ENCODE results near the gene FAM118A.
"Not testable (repeated sequence)": the region's sequence is repeated elsewhere in the genome, so short reads cannot be mapped to it uniquely, and the experiment has no call there.

FAM118A gene

GRCh38 chr22:45309422-45310227, at the start of gene FAM118A:
FAM118A (plus strand) TSS chr22:45309934; CDS start chr22:45322380, 12,446 bp downstream.
- peak; percentile 93 to 96 for DNase-seq

- DNase-seq = not testable (repeated sequence)
Measured at GRCh38 chr22:45260395-45260759, 49.4 kb upstream of the FAM118A start.

GRCh38 chr22:45261407-45262088, 48.2 kb upstream of the FAM118A start:
- DNase-seq = no peak

- peak in 1 of 2 donors; percentile 39 for DNase-seq
Measured at GRCh38 chr22:45262195-45262930, 47.4 kb upstream of the FAM118A start.

GRCh38 chr22:45262931-45263462, 46.7 kb upstream of the FAM118A start:
- no peak for DNase-seq

GRCh38 chr22:45263463-45264269, 46.1 kb upstream of the FAM118A start:
- peak in 1 of 2 donors; percentile 72 for DNase-seq

- DNase-seq = no peak
Measured at GRCh38 chr22:45265535-45265934, 44.2 kb upstream of the FAM118A start.

- DNase-seq = peak in 1 of 2 donors; percentile 33
Measured at GRCh38 chr22:45268167-45268957, 41.4 kb upstream of the FAM118A start.

GRCh38 chr22:45268958-45269844, 40.5 kb upstream of the FAM118A start:
- peak; percentile 86 to 90 for DNase-seq

- DNase-seq = no peak
Measured at GRCh38 chr22:45270095-45271020, 39.4 kb upstream of the FAM118A start.

GRCh38 chr22:45271667-45272201, 38.0 kb upstream of the FAM118A start:
- peak in 1 of 2 donors; percentile 28 for DNase-seq

GRCh38 chr22:45272498-45272897, 37.2 kb upstream of the FAM118A start:
- no peak for DNase-seq

GRCh38 chr22:45273452-45274075, 36.2 kb upstream of the FAM118A start:
- DNase-seq = no peak

- DNase-seq = no peak
Measured at GRCh38 chr22:45276507-45277105, 33.1 kb upstream of the FAM118A start.

- not testable (repeated sequence) for DNase-seq
Measured at GRCh38 chr22:45277720-45278119, 32.0 kb upstream of the FAM118A start.

- DNase-seq = no peak
Measured at GRCh38 chr22:45278125-45278524, 31.6 kb upstream of the FAM118A start.

- DNase-seq = no peak
Measured at GRCh38 chr22:45280587-45280980, 29.1 kb upstream of the FAM118A start.

- no peak for DNase-seq
Measured at GRCh38 chr22:45281010-45281409, 28.7 kb upstream of the FAM118A start.

Data from CD4-positive, alpha-beta T cell treated with Interleukin-1 beta for 1 hour (primary cell).